GM18520 (cell line): ENCODE data around the gene CRYZ.
"Not testable (repeated sequence)": the region's sequence is repeated elsewhere in the genome, so short reads cannot be mapped to it uniquely, and the experiment has no call there.

Experiments
- ATAC-seq: cut with Tn5 transposase; IDR thresholded peaks from one replicate; pipeline ENCODE4 v1.9.1; 2021; ENCODE audit not compliant: unreplicated experiment

CRYZ gene

DNA sequence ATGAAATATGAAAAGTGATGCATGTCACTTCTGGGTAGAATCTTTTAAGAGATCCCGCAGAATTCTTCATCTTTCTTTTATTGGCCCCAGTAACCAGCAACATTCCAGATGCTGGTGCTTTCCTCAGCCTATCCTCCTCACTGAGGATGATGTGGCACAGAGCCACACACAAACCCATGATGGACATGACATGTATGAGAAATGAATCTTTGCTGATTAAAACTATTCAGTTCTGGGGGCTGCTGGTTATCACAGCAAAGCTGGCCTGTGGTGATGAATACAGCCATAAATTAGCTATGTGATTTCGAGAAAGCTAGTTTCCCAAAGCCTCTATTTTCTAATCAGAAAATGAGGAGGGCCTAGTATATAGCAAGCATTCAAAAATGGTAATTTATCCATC, 51.0 kb downstream of the CRYZ start:
- ATAC-seq = no peak

DNA sequence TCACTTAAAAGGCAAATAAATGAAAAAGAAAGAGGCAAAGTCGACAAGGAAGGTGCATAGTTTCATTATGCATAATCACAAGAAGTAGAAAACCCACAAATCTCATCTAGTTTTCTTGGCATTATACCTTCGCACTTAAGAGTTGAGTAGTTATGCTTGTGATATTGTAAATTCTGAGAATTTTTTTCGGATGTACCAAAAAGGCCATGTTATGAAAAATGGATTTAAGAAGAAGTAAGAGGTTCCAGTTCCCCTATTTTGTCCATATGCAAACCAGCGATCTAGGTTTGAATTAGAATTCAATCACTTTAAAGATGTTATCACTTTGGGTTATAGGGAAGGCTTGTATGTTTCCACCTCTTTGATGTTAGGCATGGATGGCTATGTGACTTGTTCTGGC, 51.4 kb downstream of the CRYZ start:
- peak; percentile 62 for ATAC-seq

DNA sequence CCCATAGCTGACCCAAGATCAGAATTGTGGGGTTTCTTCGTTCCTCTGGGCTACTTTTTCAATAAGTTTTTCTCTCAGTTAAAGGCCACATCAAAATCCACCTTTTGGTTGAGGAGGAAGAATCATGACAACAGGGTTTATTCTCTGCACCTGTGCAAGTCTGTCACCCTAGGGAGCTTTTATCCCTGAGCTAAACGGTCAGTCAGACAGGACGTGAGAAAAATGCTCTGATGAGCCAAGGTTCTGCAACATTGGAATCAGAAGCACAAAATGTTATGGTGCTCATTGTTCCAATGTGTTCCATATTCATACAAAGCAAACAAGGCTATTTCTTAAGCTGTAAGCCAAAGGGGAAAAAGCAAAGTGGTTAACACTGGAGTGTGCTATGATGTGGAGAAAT, 51.8 kb downstream of the CRYZ start:
- ATAC-seq = no peak

DNA sequence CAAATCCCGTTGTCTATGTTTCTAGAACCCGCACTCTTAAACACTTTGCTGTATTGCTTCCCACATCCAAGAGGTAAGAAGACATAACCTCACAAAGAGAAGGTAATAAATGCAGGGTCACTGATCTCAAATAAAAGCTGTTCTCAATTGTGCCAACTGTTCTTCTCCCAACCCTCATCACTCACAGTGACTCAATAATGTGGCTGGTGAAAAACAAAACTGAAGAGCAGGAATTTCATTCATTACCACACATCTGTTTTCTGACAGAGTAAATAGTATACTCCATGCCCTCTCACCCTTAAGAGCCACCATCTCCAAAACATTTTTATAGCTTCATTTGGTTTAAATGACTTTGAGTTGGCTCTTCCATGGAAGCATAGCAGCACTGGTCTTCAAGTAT, 53.0 kb downstream of the CRYZ start:
- no peak for ATAC-seq

DNA sequence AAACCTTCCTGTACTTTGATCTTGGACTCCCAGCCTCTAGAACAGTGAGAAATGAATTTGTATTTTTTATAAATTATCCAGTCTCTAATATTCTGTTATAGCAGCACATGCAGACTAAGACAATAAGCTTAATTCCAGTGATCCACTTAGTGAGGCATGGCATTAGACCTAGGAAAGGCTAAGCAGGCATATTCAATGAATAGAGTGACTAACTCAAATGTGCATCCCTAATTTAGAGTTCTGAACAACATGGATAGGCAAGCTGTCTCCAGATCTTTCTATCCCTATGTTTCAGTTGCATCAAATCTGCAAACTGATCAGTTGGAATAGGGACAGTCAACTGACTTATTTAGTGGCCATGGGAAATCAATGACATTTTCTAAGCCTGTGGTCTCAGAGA, 54.9 kb downstream of the CRYZ start:
- ATAC-seq = no peak

DNA sequence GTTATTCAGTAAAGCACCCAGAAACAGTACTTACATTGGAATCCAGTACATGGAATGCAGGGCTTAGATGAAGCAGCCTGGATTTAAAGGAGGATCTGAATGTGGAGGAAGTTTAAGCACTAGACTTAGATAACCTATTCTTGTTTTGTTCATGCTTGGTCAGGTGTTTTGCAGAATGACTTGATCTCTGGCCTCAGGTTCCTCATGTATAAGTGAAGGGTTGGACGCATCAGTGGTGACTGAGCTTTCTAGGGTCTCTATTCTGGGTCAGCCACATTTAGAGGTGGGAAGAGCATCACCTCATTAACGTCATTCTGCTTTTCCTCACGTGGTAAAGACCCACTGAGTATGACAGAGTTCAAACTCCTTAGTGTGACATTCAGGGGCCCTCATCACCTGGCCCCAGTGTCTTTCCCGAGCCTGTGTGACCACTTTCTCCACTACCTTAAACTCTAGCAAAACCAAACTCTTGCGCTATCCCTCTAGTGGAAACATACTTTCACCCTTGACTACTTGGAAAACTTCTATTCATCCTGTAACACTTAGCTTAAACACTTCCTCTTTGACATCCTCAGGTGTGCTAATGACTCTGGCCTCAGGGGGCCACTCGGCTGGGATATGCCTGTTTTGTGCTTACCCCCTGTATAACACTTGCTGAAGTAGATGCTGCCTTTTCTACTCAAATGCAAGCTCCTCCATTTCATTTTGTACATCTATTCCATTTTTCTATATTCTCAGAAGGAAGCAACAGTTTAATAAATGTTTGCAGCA, 58.4 kb downstream of the CRYZ start:
- ATAC-seq = no peak

DNA sequence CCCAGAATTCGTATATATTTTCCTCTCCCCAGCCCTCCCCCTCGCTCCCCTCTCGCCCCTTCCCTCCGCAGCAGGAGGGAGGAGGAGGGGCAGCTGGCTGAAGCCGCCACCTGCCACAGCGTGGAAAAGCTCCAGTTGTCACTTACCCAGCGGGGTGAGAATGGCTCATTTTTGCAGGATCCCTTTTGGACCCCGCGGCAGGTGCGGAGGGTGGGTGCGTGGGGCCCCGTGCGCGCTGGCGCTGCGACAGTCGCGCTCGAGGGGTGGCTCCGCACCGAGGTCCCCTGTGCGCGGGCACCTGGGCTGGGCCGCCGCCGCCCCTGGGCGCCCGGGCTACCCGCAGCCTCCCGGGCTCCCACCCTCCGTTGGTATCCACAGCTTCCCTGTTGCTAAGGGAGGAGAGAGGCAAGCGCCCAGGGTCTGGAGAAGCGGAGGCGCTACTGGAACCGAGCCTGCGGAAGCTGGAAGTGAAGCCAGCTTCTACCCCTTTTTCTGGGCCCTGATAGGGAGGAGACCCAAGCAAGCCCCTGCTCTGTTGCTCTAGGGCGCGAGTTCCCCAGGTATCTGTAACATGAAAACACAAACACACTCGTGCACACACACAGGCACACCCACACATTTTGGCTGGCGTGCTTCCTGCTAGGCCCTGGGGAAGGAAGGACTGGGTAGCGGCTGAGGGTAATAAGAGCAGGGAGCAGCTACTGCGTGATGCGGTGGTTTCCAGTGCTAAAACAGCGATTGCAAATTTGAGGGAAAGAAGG, 59.3 kb downstream of the CRYZ start, which contains the start of gene ERICH3:
ERICH3 (minus strand) TSS at position 442 of the 761 bp plus-strand sequence; CDS start at position 169, 273 bp downstream.
- no peak for ATAC-seq

DNA sequence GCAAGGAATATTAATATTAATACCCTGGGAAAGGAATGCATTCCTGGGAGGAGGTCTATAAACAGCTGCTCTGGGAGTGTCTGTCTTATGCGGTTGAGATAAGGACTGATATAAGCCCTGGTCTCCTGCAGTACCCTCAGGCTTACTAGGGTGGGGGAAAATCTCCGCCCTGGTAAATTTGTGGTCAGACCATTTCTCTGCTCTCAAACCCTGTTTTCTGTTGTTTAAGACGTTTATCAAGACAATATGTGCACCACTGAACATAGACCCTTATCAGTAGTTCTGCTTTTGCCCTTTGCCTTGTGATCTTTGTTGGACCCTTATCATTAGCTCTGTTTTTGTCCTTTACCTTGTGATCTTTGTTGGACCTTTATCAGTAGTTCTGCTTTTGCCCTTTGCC, 62.0 kb downstream of the CRYZ start:
- not testable (repeated sequence) for ATAC-seq
